K562 (cell line): ENCODE measurements around the gene COX4I2. TPM values are rescaled to one million over a fixed set of nuclear protein-coding genes. Genes with fewer than 3 reads are reported as not detected.

ENCODE experiments used
- E2F6 ChIP-seq, 2 experiments: IDR thresholded peaks; 2 replicates each; pipeline ENCODE4 v1.6.1; 2011; ENCODE audit warnings: borderline replicate concordance in 1 of 2, control low read depth in 1 of 2, low read depth in 1 of 2, low read length in 1 of 2, mild to moderate bottlenecking in 1 of 2, mixed read lengths in 1 of 2, moderate library complexity in 1 of 2; ENCODE audit not compliant: insufficient read depth in 1 of 2, insufficient read length in 1 of 2, poor library complexity in 1 of 2, severe bottlenecking in 1 of 2; ENCODE audit errors: extremely low read depth in 1 of 2
- FOXA1 ChIP-seq: fragments of 450-650 bp; IDR thresholded peaks from 2 replicates; pipeline ENCODE4 v1.6.1; 2016; ENCODE audit warnings: mild to moderate bottlenecking, borderline replicate concordance
- HDAC3 ChIP-seq: fragments of 450-650 bp; IDR thresholded peaks from 2 replicates; pipeline ENCODE4 v1.6.1; 2018; ENCODE audit warnings: borderline replicate concordance, mild to moderate bottlenecking, moderate library complexity; ENCODE audit not compliant: partially characterized antibody
- HNRNPLL ChIP-seq: fragments of 200-400 bp; formaldehyde crosslinking; IDR thresholded peaks from 2 replicates; pipeline ENCODE4 v1.6.1; 2017; ENCODE audit warnings: low read length, low read depth, mild to moderate bottlenecking; ENCODE audit not compliant: poor library complexity, severe bottlenecking
- KDM1A ChIP-seq, 2 experiments: fragments of 450-650 bp; IDR thresholded peaks; 2 replicates each; pipeline ENCODE4 v1.6.1; 2016; ENCODE audit warnings: mild to moderate bottlenecking in 2 of 2
- LARP7 ChIP-seq: fragments of 450-650 bp; IDR thresholded peaks from 2 replicates; pipeline ENCODE4 v1.6.1; 2016
- NCOA6 ChIP-seq: fragments of 450-650 bp; IDR thresholded peaks from 2 replicates; pipeline ENCODE4 v1.6.1; 2017; ENCODE audit warnings: mild to moderate bottlenecking
- NKRF ChIP-seq: fragments of 450-650 bp; IDR thresholded peaks from 2 replicates; pipeline ENCODE4 v1.6.1; 2016; ENCODE audit warnings: borderline replicate concordance
- PHF8 ChIP-seq: fragments of 200-600 bp; sonication (generic); IDR thresholded peaks from 2 replicates; pipeline ENCODE4 v1.6.1; 2012; ENCODE audit warnings: mixed run types, mild to moderate bottlenecking, inconsistent platforms, low read length, moderate library complexity, borderline replicate concordance
- POLR2G ChIP-seq: fragments of 200-400 bp; formaldehyde crosslinking; IDR thresholded peaks from 2 replicates; pipeline ENCODE4 v1.6.1; 2017; ENCODE audit warnings: low read depth, mild to moderate bottlenecking, antibody characterized with exemption, low read length, moderate library complexity
- PYGO2 ChIP-seq: fragments of 450-650 bp; IDR thresholded peaks from 2 replicates; pipeline ENCODE4 v1.6.1; 2016; ENCODE audit warnings: mild to moderate bottlenecking, missing genetic modification characterization, moderate library complexity, missing compliant biosample characterization
- SMAD2 ChIP-seq: fragments of 150-350 bp; IDR thresholded peaks from 2 replicates; pipeline ENCODE4 v1.6.1; 2014; ENCODE audit warnings: low read depth, mild to moderate bottlenecking, low read length
- SMARCE1 ChIP-seq: fragments of 450-650 bp; IDR thresholded peaks from 2 replicates; pipeline ENCODE4 v1.7.1; 2016; ENCODE audit warnings: mild to moderate bottlenecking
- SNRNP70 ChIP-seq: fragments of 200-400 bp; formaldehyde crosslinking; optimal IDR thresholded peaks from 2 replicates; pipeline ENCODE3; 2017; ENCODE audit warnings: low read depth, low read length
- SUPT5H ChIP-seq: fragments of 450-650 bp; IDR thresholded peaks from 2 replicates; pipeline ENCODE4 v1.6.1; 2016
- ZBTB11 ChIP-seq, 3 experiments: fragments of 200-800 bp in 1 of 3; fragments of 250-450 bp in 1 of 3; fragments of 450-650 bp in 1 of 3; sonication (Bioruptor Pico) in 1 of 3; sonication (Bioruptor generic) in 1 of 3; formaldehyde crosslinking in 1 of 3; IDR thresholded peaks; 2 replicates each; pipeline versions ENCODE4 v1.6.1 to v1.8.0; 2016 to 2022; ENCODE audit warnings: mild to moderate bottlenecking in 2 of 3, missing genetic modification characterization in 2 of 3, missing compliant biosample characterization in 1 of 3, moderate library complexity in 1 of 3
- ZNF24 ChIP-seq: fragments of 450-650 bp; IDR thresholded peaks from 2 replicates; pipeline ENCODE4 v1.6.1; 2016
- ZNF347 ChIP-seq: fragments of 450-650 bp; formaldehyde crosslinking; IDR thresholded peaks from 2 replicates; pipeline ENCODE4 v1.4.0; 2020; ENCODE audit warnings: low read depth, mild to moderate bottlenecking, moderate library complexity
- ZNF507 ChIP-seq: conservative IDR thresholded peaks from 2 replicates; pipeline ENCODE4 v1.6.1; 2017; ENCODE audit warnings: missing genetic modification characterization, missing compliant biosample characterization
- ZNF584 ChIP-seq: fragments of 200-800 bp; sonication (Bioruptor generic); IDR thresholded peaks from 2 replicates; pipeline ENCODE4 v1.6.1; 2016; ENCODE audit warnings: low read depth, mild to moderate bottlenecking, missing genetic modification characterization, missing compliant biosample characterization
- ZSCAN32 ChIP-seq: fragments of 450-650 bp; formaldehyde crosslinking; IDR thresholded peaks from 2 replicates; pipeline ENCODE4 v1.4.0; 2020; ENCODE audit warnings: mild to moderate bottlenecking, moderate library complexity
- polyA plus RNA-seq, 8 experiments: library from polyadenylated mRNA; depleted of rRNA in 4 of 8; stranded (reverse) in 5 of 8; unstranded in 3 of 8; fragments of >200 nt; fragmentation: Nextera tagmentation in 2 of 8; fragmentation: Illumina TruSeq in 1 of 8; extraction: Ambion mirVana in 2 of 8; extraction: Trizol in 1 of 8; gene quantifications; 2 replicates each; pipeline versions ENCODE4 v1.2.1 to v1.2.3, GENCODE V29; 2011 to 2014; ENCODE audit warnings: inconsistent platforms in 1 of 8, missing spikeins in 1 of 8
- total RNA-seq, 7 experiments: library from RNA; depleted of rRNA in 6 of 7; stranded (reverse); fragments of >200 nt in 6 of 7; fragmentation: Illumina TruSeq in 2 of 7; extraction: Trizol in 2 of 7; gene quantifications; 2 replicates each; pipeline versions ENCODE4 v1.2.1 to v1.2.3, GENCODE V29; 2011 to 2021; ENCODE audit warnings: low replicate concordance in 1 of 7

COX4I2 gene
- total and polyA plus RNA-seq, 9 of the 15 experiments (the other 6 are each of a cell fraction or from before 2014, with no cell fraction given) = not detected

GRCh38 chr20:31606804-31607639, 30.7 kb upstream of the COX4I2 start (continued):
- TF ChIP-seq ZBTB11 (CRISPR knock-in tag; IDR thresholded peaks at IDR 0.05) = no peak
- peak; percentile 84 for TF ChIP-seq POLR2G
- peak; percentile 94 for TF ChIP-seq NKRF
- peak; percentile 65 to 89 for TF ChIP-seq KDM1A (IDR thresholded peaks at IDR 0.05)
- TF ChIP-seq ZNF584 (CRISPR knock-in tag) = no peak
- TF ChIP-seq SNRNP70 = no peak
- TF ChIP-seq HDAC3 = peak; percentile 80
- 0 out of 2 replicates have a peak, but pooled peaks have one; percentile 14 for TF ChIP-seq LARP7
- no peak for TF ChIP-seq NCOA6
- TF ChIP-seq SUPT5H = peak; percentile 82
- TF ChIP-seq ZNF507 (tag) = no peak
- TF ChIP-seq SMARCE1 = peak; percentile 68; the same call in 1 of the 2 replicates
- TF ChIP-seq PHF8 = peak; percentile 0; the same call in 1 of the 2 replicates
- TF ChIP-seq ZSCAN32 = peak; percentile 41; the same call in 1 of the 2 replicates
- TF ChIP-seq ZNF347 (CRISPR knock-in tag) = no peak
- no peak for TF ChIP-seq FOXA1
- TF ChIP-seq E2F6 (IDR thresholded peaks at IDR 0.05; ENCODE audit: borderline replicate concordance in 1 of 2, extremely low read depth in 1 of 2, insufficient read depth in 1 of 2, insufficient read length in 1 of 2, low read depth in 1 of 2, low read length in 1 of 2, poor library complexity in 1 of 2, severe bottlenecking in 1 of 2) = peak in 1 of 2 experiments; percentile 13
- no peak for TF ChIP-seq SMAD2
- TF ChIP-seq PYGO2 (tag) = no peak
- TF ChIP-seq ZNF24 = peak; percentile 20; the same call in 1 of the 2 replicates
- no peak for TF ChIP-seq HNRNPLL
